HepG2 (cell line): Measurements from ENCODE around the gene CUL9. TPM values are rescaled to one million over a fixed set of nuclear protein-coding genes. Genes with fewer than 3 reads are reported as not detected.

Experiments
- CBX5 ChIP-seq: sonication (generic); formaldehyde crosslinking; IDR thresholded peaks from 2 replicates; pipeline ENCODE4 v1.4.0; 2020; ENCODE audit warnings: missing genetic modification reagents, borderline replicate concordance
- CREB3 ChIP-seq: sonication (generic); formaldehyde crosslinking; IDR thresholded peaks from 2 replicates; pipeline ENCODE4 v1.5.0; 2020; ENCODE audit warnings: missing genetic modification reagents
- FOXA1 ChIP-seq, 2 experiments: fragments of 450-650 bp in 1 of 2; sonication (generic) in 1 of 2; formaldehyde crosslinking in 1 of 2; IDR thresholded peaks; 2 replicates each; pipeline versions ENCODE4 v1.4.0 to v1.6.1; 2016 to 2020; ENCODE audit warnings: missing genetic modification reagents in 1 of 2
- HDAC2 ChIP-seq: sonication (generic); formaldehyde crosslinking; IDR thresholded peaks from 2 replicates; pipeline ENCODE4 v1.4.0; 2020; ENCODE audit warnings: missing genetic modification reagents
- HES4 ChIP-seq: sonication (generic); formaldehyde crosslinking; IDR thresholded peaks from 2 replicates; pipeline ENCODE4 v1.9.0; 2021; ENCODE audit warnings: mild to moderate bottlenecking, missing genetic modification reagents, borderline replicate concordance
- HNF1A ChIP-seq, 2 experiments: sonication (generic) in 1 of 2; formaldehyde crosslinking in 1 of 2; IDR thresholded peaks; 2 replicates each; pipeline versions ENCODE4 v1.4.0 to v1.6.1; 2016 to 2020; ENCODE audit warnings: borderline replicate concordance in 1 of 2, low read depth in 1 of 2, mild to moderate bottlenecking in 1 of 2, missing genetic modification reagents in 1 of 2
- MAZ ChIP-seq, 2 experiments: sonication (generic) in 1 of 2; formaldehyde crosslinking in 1 of 2; IDR thresholded peaks; 2 replicates each; pipeline versions ENCODE4 v1.5.0 to v1.6.1; 2012 to 2020; ENCODE audit warnings: low read depth in 2 of 2, mild to moderate bottlenecking in 2 of 2, borderline replicate concordance in 1 of 2, improper control_type of control experiment in 1 of 2, low read length in 1 of 2, missing genetic modification reagents in 1 of 2, moderate library complexity in 1 of 2
- XRCC5 ChIP-seq: fragments of 200-400 bp; formaldehyde crosslinking; optimal IDR thresholded peaks from 2 replicates; pipeline ENCODE3; 2017; ENCODE audit warnings: mild to moderate bottlenecking, low read length
- ZNF446 ChIP-seq: sonication (generic); formaldehyde crosslinking; IDR thresholded peaks from 2 replicates; pipeline ENCODE4 v1.5.0; 2020; ENCODE audit warnings: mild to moderate bottlenecking, missing genetic modification reagents
- polyA plus RNA-seq, 8 experiments: library from polyadenylated mRNA; depleted of rRNA in 3 of 8; stranded (reverse) in 7 of 8; unstranded in 1 of 8; fragments of >200 nt; fragmentation: Illumina TruSeq in 4 of 8; extraction: Trizol in 4 of 8; gene quantifications; 2 replicates each; pipeline versions ENCODE4 v1.2.1 to v1.2.3, GENCODE V29; 2011 to 2016; ENCODE audit warnings: low read depth in 4 of 8, missing spikeins in 1 of 8, mixed read lengths in 1 of 8; ENCODE audit not compliant: insufficient read depth in 1 of 8
- total RNA-seq, 5 experiments: library from RNA; depleted of rRNA; stranded (reverse); fragments of >200 nt; fragmentation: Illumina TruSeq; extraction: Trizol; gene quantifications; 2 replicates each; pipeline ENCODE4 v1.2.3, GENCODE V29; 2016; ENCODE audit warnings: low read depth in 1 of 5
- TF ChIP-seq, protein P1 (sequence below): sonication (generic); formaldehyde crosslinking; conservative IDR thresholded peaks from 2 replicates; pipeline ENCODE4 v1.4.0; 2020; ENCODE audit warnings: missing genetic modification reagents
- TF ChIP-seq, protein P2 (sequence below), 2 experiments: sonication (generic) in 1 of 2; formaldehyde crosslinking in 1 of 2; IDR thresholded peaks; 2 replicates each; pipeline versions ENCODE4 v1.5.1 to v1.6.1; 2011 to 2020; ENCODE audit warnings: borderline replicate concordance in 1 of 2, low read depth in 1 of 2, low read length in 1 of 2, mild to moderate bottlenecking in 1 of 2, missing genetic modification reagents in 1 of 2, moderate library complexity in 1 of 2

Gene CUL9
- total and polyA plus RNA-seq, 2 of the 13 experiments (the other 11 are each of a cell fraction or from before 2014, with no cell fraction given), result 11.4 to 13.7 TPM

DNA sequence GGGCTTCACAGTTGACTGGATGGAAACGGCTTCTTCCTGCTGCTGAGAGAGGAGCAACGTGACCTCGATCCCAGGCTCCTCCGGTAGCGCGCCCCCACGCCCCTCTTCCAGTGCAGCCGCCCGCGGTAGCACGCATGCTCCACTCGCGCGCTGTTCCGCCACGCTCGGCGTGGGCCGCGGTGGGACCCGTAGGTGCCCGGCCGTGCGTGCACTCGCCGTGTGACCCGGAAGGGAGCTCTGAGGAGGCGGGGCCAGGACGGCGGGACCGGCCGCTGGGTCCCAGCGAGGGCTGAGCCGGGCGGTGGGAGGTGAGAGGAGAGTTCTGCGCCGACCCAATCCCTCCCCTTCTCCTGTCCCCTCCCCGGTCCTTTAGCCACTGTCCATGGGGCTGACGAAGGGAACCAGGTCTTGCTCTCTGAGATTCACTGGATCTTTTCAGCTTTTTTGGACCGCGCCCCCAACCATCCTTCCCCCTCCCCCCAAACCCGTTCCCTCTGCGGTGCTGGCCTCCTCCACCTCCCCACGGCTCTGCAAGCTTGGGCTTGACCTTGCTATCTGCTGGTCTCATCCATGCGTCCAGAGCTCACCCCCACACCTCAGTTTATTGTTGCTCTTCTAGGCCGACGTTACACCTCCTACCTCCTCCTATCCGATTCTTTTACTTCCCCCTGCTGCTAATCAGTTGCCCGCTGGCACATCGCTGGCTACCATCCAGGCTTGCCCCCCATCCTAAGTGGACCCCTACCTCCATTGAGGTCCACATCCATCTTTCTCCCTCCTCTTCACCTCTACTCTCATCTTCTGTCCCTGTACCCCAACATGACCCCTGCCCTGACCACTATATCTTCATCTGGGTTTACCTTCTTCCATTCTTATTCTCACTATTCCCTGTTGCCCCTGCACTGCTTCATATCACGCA, at the start of gene CUL9 (continued):
- TF ChIP-seq HNF1A (IDR thresholded peaks at IDR 0.05; ENCODE audit: low read depth), result no peak
- peak; percentile 77; the same call in 1 of the 2 replicates for TF ChIP-seq HNF1A (CRISPR knock-in tag; IDR thresholded peaks at IDR 0.05; ENCODE audit: borderline replicate concordance)
- TF ChIP-seq, protein P1, sequence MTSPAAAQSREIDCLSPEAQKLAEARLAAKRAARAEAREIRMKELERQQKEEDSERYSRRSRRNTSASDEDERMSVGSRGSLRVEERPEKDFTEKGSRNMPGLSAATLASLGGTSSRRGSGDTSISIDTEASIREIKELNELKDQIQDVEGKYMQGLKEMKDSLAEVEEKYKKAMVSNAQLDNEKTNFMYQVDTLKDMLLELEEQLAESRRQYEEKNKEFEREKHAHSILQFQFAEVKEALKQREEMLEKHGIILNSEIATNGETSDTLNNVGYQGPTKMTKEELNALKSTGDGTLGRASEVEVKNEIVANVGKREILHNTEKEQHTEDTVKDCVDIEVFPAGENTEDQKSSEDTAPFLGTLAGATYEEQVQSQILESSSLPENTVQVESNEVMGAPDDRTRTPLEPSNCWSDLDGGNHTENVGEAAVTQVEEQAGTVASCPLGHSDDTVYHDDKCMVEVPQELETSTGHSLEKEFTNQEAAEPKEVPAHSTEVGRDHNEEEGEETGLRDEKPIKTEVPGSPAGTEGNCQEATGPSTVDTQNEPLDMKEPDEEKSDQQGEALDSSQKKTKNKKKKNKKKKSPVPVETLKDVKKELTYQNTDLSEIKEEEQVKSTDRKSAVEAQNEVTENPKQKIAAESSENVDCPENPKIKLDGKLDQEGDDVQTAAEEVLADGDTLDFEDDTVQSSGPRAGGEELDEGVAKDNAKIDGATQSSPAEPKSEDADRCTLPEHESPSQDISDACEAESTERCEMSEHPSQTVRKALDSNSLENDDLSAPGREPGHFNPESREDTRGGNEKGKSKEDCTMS (CRISPR knock-in tag), result no peak
- TF ChIP-seq ZNF446 (CRISPR knock-in tag), result no peak
- no peak for TF ChIP-seq CREB3 (CRISPR knock-in tag)
- TF ChIP-seq MAZ (IDR thresholded peaks at IDR 0.05; ENCODE audit: borderline replicate concordance, low read depth, low read length), result peak; percentile 66; the same call in 1 of the 2 replicates
- TF ChIP-seq MAZ (CRISPR knock-in tag; IDR thresholded peaks at IDR 0.05; ENCODE audit: low read depth), result peak; percentile 98
- peak; percentile 89 for TF ChIP-seq HDAC2 (CRISPR knock-in tag)
- no peak for TF ChIP-seq FOXA1 (IDR thresholded peaks at IDR 0.05)
- TF ChIP-seq FOXA1 (CRISPR knock-in tag; IDR thresholded peaks at IDR 0.05), result peak; percentile 54; the same call in 1 of the 2 replicates
- TF ChIP-seq HES4 (CRISPR knock-in tag), result 0 out of 2 replicates have a peak, but pooled peaks have one; percentile 41
- TF ChIP-seq, protein P2, sequence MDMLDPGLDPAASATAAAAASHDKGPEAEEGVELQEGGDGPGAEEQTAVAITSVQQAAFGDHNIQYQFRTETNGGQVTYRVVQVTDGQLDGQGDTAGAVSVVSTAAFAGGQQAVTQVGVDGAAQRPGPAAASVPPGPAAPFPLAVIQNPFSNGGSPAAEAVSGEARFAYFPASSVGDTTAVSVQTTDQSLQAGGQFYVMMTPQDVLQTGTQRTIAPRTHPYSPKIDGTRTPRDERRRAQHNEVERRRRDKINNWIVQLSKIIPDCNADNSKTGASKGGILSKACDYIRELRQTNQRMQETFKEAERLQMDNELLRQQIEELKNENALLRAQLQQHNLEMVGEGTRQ (IDR thresholded peaks at IDR 0.05; ENCODE audit: low read depth, low read length), result 0 out of 2 replicates have a peak, but pooled peaks have one; percentile 3
- TF ChIP-seq, protein P2 (CRISPR knock-in tag; IDR thresholded peaks at IDR 0.05; ENCODE audit: borderline replicate concordance), result peak; percentile 38; the same call in 1 of the 2 replicates
- peak; percentile 94 for TF ChIP-seq XRCC5
- peak; percentile 85; the same call in 1 of the 2 replicates for TF ChIP-seq CBX5 (CRISPR knock-in tag)
